Mucosa of descending colon (tissue), 3 donors: ENCODE measurements around the gene OR51L1. TPM values are rescaled to one million over a fixed set of nuclear protein-coding genes. Genes with fewer than 3 reads are reported as not detected.

ENCODE experiments used
- ATAC-seq: fragments of 200-7000 bp; cut with Tn5 transposase; one replicate; pipeline ENCODE4 v1.9.1; 2020; ENCODE audit warnings: mild to moderate bottlenecking, moderate library complexity
- DNase-seq, 3 donors: peaks; one replicate each; pipeline ENCODE4 v3.0.0-alpha.2; 2020
- H3K36me3 ChIP-seq: fragments of 200-600 bp; one replicate; pipeline ENCODE4 v1.8.0; 2021; ENCODE audit warnings: low read depth, mild to moderate bottlenecking
- H3K4me1 ChIP-seq: fragments of 200-600 bp; one replicate; pipeline ENCODE4 v1.8.0; 2021; ENCODE audit warnings: low read depth, mild to moderate bottlenecking
- H3K4me3 ChIP-seq: fragments of 200-600 bp; one replicate; pipeline ENCODE4 v1.8.0; 2021; ENCODE audit warnings: mild to moderate bottlenecking
- H3K9me3 ChIP-seq: fragments of 200-600 bp; one replicate; pipeline ENCODE4 v1.8.0; 2021; ENCODE audit warnings: mild to moderate bottlenecking
- intact Hi-C, 2 donors: fragments of 100-400 bp; cut with DNase I in 1 of 2; cut with micrococcal nuclease in 1 of 2; formaldehyde crosslinking; loops; one replicate each; pipeline versions ENCODE4 v1.11.0 to v1.11.1; 2022; cut with DNase I, micrococcal nuclease
- total RNA-seq, 3 donors: library from RNA; stranded (reverse); fragmentation: NEBNext Ultra II Directional in 2 of 3; extraction: Animal tissue kit (Norgen Biotek cat#: 25700) in 2 of 3; gene quantifications; one replicate each; pipeline versions ENCODE4 v1.2.1 to v1.2.4, GENCODE V29; 2021 to 2023
- TF ChIP-seq, protein P1 (sequence below): fragments of 200-600 bp; IDR thresholded peaks from one replicate; pipeline ENCODE4 v1.8.0; 2022; ENCODE audit warnings: antibody characterized with exemption, mild to moderate bottlenecking
- donor health status: DM: no; HTN: no; CAD: no; lungs with moderate emphysema.
- donor health status: DM: no; HTN: no; CAD: no.
- donor health status: DM: no; HTN: yes; CAD: no.

The OR51L1 gene
- total RNA-seq, 3 donors from 2014 or later = not detected

DNA sequence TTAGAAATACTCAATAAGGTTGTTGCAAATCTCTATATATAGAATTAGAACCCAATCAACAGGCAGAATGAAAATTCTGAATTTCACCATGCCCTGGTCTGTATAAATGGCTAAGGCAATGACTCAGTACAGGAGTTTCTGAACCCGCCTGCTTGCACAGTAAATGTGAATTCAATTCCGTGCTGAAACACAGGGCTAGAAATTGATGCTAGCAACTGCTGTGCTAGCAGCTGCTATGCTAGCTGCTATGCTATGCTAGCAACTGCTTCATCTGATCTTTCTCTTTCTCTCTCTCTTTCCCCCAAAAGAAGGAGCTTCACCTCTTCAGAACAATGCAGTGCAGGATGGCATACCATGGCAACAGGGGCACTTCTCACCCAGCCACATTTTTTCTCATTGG is 42.0 kb downstream of the OR51L1 start:
- TF ChIP-seq, protein P1, sequence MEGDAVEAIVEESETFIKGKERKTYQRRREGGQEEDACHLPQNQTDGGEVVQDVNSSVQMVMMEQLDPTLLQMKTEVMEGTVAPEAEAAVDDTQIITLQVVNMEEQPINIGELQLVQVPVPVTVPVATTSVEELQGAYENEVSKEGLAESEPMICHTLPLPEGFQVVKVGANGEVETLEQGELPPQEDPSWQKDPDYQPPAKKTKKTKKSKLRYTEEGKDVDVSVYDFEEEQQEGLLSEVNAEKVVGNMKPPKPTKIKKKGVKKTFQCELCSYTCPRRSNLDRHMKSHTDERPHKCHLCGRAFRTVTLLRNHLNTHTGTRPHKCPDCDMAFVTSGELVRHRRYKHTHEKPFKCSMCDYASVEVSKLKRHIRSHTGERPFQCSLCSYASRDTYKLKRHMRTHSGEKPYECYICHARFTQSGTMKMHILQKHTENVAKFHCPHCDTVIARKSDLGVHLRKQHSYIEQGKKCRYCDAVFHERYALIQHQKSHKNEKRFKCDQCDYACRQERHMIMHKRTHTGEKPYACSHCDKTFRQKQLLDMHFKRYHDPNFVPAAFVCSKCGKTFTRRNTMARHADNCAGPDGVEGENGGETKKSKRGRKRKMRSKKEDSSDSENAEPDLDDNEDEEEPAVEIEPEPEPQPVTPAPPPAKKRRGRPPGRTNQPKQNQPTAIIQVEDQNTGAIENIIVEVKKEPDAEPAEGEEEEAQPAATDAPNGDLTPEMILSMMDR = no peak
- H3K9me3 ChIP-seq = no peaks in the 10 kb centered on the region
- H3K4me3 ChIP-seq = no peak overlapping the region
- DNase-seq = no peak
- H3K4me1 ChIP-seq = no peaks in the 10 kb centered on the region
- intact Hi-C loops = no loop called here
- H3K36me3 ChIP-seq = no peaks in the 10 kb centered on the region
- ATAC-seq = no peak

DNA sequence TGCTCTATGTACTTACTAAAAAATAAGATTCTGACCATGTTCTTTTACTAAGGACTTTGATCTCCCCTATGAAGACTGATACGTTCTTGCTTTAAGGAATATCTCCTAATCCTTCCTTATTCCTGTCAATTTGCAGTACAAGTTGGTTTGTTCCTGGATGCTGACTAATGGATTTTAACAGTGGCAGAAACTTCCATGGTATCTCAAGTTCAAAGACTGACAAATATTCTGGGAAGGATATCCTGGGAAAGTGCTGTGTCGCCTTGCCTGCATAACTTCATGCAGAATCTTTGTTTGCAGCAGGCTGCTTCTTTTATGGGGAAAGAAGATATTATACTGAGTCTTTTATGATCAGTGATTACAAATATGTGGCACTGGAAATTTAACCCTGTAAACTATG is 43.3 kb downstream of the OR51L1 start:
- TF ChIP-seq, protein P1 = no peak
- ATAC-seq (no peak), DNase-seq (no peak)
- Histone ChIP-seq H3K4me3 (no peak overlapping the region), H3K4me1 (no peaks in the 10 kb centered on the region), H3K36me3 (no peaks in the 10 kb centered on the region), H3K9me3 (no peaks in the 10 kb centered on the region)
- intact Hi-C loops = no loop called here

DNA sequence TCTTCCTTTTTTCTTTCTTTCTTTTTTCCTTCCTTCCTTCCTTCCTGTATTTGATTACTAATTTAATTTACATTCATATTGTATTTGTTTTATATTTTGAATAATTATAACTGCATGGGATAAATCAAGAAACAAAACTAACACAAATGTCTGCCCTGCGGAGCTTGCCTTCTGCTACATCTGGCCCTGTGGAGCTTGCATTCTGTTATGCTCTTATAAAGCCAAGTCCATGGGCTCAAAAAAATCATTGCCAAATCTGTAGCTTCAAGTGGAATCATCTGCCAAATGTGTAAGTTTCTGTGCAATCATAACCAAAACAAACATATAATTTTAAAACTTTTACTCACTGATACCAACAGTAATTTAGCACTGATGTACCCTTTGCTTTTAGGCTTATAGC is 43.7 kb downstream of the OR51L1 start:
- intact Hi-C loops = no loop called here
- TF ChIP-seq, protein P1 = no peak

GRCh38 chr11:5040876-5041275 is 46.2 kb downstream of the OR51L1 start:
- Histone ChIP-seq H3K9me3 (no peaks in the 10 kb centered on the region), H3K4me3 (no peak overlapping the region), H3K36me3 (no peaks in the 10 kb centered on the region), H3K4me1 (no peaks in the 10 kb centered on the region)
- intact Hi-C loops = no loop called here
- ATAC-seq (no peak), DNase-seq (no peak)
- TF ChIP-seq, protein P1 = no peak

More for the DNA sequence above, 43.7 kb downstream of the OR51L1 start:
- Histone ChIP-seq H3K4me3 (no peak overlapping the region), H3K36me3 (no peaks in the 10 kb centered on the region), H3K9me3 (no peaks in the 10 kb centered on the region), H3K4me1 (no peaks in the 10 kb centered on the region)
- ATAC-seq (no peak), DNase-seq (no peak)

- DNase-seq (no peak), ATAC-seq (no peak)
- no peaks in the 10 kb centered on the region for H3K36me3 ChIP-seq
- TF ChIP-seq, protein P1 = no peak
- intact Hi-C loops = no loop called here
- H3K9me3 ChIP-seq = no peaks in the 10 kb centered on the region
- no peak overlapping the region for H3K4me3 ChIP-seq
- no peaks in the 10 kb centered on the region for H3K4me1 ChIP-seq
These were observed 47.4 kb downstream of the OR51L1 start for GRCh38 chr11:5042091-5042490.

GRCh38 chr11:5043380-5043779 is 48.7 kb downstream of the OR51L1 start:
- DNase-seq = no peak

More at GRCh38 chr11:5043380-5043779, 48.7 kb downstream of the OR51L1 start:
- TF ChIP-seq, protein P1 = no peak
- Histone ChIP-seq H3K4me1 (no peaks in the 10 kb centered on the region), H3K36me3 (no peaks in the 10 kb centered on the region), H3K4me3 (no peak overlapping the region), H3K9me3 (no peaks in the 10 kb centered on the region)
- ATAC-seq = no peak
- intact Hi-C loops = no loop called here
